Prostate gland (tissue), 2 donors: ENCODE results near the gene FUZ. TPM values are rescaled to one million over a fixed set of nuclear protein-coding genes. Genes with fewer than 3 reads are reported as not detected.

Experiments
- DNase-seq: peaks from one replicate; pipeline ENCODE4 v3.0.0-alpha.2; 2019; ENCODE audit warnings: low spot score
- H3K27ac ChIP-seq, 2 donors: fragments of 200-600 bp; sonication (generic); 2 replicates each; pipeline ENCODE4 v1.5.1; 2017 to 2019
- H3K27me3 ChIP-seq: fragments of 200-600 bp; sonication (generic); replicated peaks from 2 replicates; pipeline ENCODE4 v1.5.1; 2019; ENCODE audit not compliant: insufficient read depth
- H3K36me3 ChIP-seq, 2 donors: fragments of 200-600 bp; sonication (generic); 1 replicate in 1 of 2; 2 replicates in 1 of 2; pipeline versions ENCODE4 v1.5.1 to v1.8.1; 2017 to 2019
- H3K4me1 ChIP-seq: fragments of 200-600 bp; sonication (generic); replicated peaks from 2 replicates; pipeline ENCODE4 v1.5.1; 2019
- H3K4me3 ChIP-seq, 2 donors: fragments of 200-600 bp; sonication (generic); 2 replicates each; pipeline ENCODE4 v1.5.1; 2017 to 2019
- H3K9me3 ChIP-seq: fragments of 200-600 bp; sonication (generic); 2 replicates; pipeline ENCODE4 v1.5.1; 2017
- POLR2A ChIP-seq: fragments of 450-650 bp; IDR thresholded peaks from one replicate; pipeline ENCODE4 v1.6.1; 2016; ENCODE audit warnings: antibody characterized with exemption, mild to moderate bottlenecking
- POLR2AphosphoS5 ChIP-seq: sonication (generic); formaldehyde crosslinking; IDR thresholded peaks from one replicate; pipeline ENCODE4 v1.6.1; 2017; ENCODE audit warnings: antibody characterized with exemption
- WGBS: methylation state at CpG from one replicate; pipeline ENCODE4 v1.1.5; 2018; 5-methylcytosine and 5-hydroxymethylcytosine counted together
- intact Hi-C: fragments of 100-400 bp; cut with DNase I; formaldehyde crosslinking; loops from one replicate; pipeline ENCODE4 v1.14.2; 2022
- total RNA-seq, 2 donors: library from RNA; depleted of rRNA; stranded (reverse); fragments of >200 nt; gene quantifications; one replicate each; pipeline ENCODE4 v1.1.0, GENCODE V29; 2016
- TF ChIP-seq, protein P1 (sequence below), 4 experiments: fragments of 200-600 bp in 2 of 4; fragments of 450-650 bp in 2 of 4; sonication (generic) in 2 of 4; IDR thresholded peaks; 1 replicate in 3 of 4; 2 replicates in 1 of 4; pipeline ENCODE4 v1.5.1; 2016 to 2019; ENCODE audit warnings: antibody characterized with exemption in 4 of 4, mild to moderate bottlenecking in 2 of 4, moderate library complexity in 2 of 4

FUZ gene
- total RNA-seq, 2 donors from 2014 or later = 39.2 to 45.4 TPM

GRCh38 chr19:49812452-49812996, 568 bp downstream of the FUZ start:
- Histone ChIP-seq H3K36me3 (no peaks in the 10 kb centered on the region), H3K27ac (peak overlapping the region; percentile 82 to 87), H3K9me3 (no peaks in the 10 kb centered on the region), H3K27me3 (no peaks in the 10 kb centered on the region), H3K4me1 (peaks cover 6% of the 10 kb centered on the region), H3K4me3 (peak overlapping the region; percentile 48 to 56)
- intact Hi-C loops = no loop called here
- TF ChIP-seq POLR2A (no peak), POLR2AphosphoS5 (no peak)
- TF ChIP-seq, protein P1, sequence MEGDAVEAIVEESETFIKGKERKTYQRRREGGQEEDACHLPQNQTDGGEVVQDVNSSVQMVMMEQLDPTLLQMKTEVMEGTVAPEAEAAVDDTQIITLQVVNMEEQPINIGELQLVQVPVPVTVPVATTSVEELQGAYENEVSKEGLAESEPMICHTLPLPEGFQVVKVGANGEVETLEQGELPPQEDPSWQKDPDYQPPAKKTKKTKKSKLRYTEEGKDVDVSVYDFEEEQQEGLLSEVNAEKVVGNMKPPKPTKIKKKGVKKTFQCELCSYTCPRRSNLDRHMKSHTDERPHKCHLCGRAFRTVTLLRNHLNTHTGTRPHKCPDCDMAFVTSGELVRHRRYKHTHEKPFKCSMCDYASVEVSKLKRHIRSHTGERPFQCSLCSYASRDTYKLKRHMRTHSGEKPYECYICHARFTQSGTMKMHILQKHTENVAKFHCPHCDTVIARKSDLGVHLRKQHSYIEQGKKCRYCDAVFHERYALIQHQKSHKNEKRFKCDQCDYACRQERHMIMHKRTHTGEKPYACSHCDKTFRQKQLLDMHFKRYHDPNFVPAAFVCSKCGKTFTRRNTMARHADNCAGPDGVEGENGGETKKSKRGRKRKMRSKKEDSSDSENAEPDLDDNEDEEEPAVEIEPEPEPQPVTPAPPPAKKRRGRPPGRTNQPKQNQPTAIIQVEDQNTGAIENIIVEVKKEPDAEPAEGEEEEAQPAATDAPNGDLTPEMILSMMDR (IDR thresholded peaks at IDR 0.05) = no peak
- 38% methylated on average over 11 of the region's 11 CpGs for WGBS
- DNase-seq = no peak

DNA sequence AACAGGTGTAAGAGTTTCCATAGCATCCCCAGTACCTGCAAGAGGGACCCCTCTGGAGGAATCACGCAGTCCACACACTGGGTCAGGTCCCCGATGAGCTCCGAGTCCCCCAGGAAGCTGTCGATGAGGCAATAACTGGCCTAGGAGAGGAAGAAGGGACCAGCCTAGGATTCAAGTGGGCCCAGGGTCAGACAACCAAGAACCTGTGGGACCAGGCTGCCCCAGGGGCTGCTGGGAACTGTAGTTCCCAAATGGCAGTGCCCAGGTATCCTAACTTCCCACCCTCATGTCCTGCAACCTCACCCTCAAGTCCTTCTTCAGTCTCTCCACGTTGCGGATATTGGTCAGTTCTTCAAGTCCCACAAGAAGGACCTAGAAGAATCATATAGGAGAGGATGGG, 1.8 kb downstream of the FUZ start:
- intact Hi-C loops = no loop called here
- TF ChIP-seq POLR2A (no peak), POLR2AphosphoS5 (no peak)
- H3K9me3 ChIP-seq = no peaks in the 10 kb centered on the region
- H3K4me1 ChIP-seq = peaks cover 6% of the 10 kb centered on the region
- DNase-seq = no peak
- H3K27ac ChIP-seq = no peak overlapping the region
- 94% methylated on average over 6 of the region's 6 CpGs for WGBS
- no peaks in the 10 kb centered on the region for H3K36me3 ChIP-seq
- no peak overlapping the region for H3K4me3 ChIP-seq
- no peaks in the 10 kb centered on the region for H3K27me3 ChIP-seq

- DNase-seq = no peak
- H3K4me3 ChIP-seq = peak overlapping the region in 1 of 2 donors; percentile 48
- no peaks in the 10 kb centered on the region for H3K27me3 ChIP-seq
- no peaks in the 10 kb centered on the region for H3K9me3 ChIP-seq
- no peaks in the 10 kb centered on the region for H3K36me3 ChIP-seq
- peaks cover 6% of the 10 kb centered on the region for H3K4me1 ChIP-seq
- WGBS = 90% methylated on average over 5 of the region's 5 CpGs
- peak overlapping the region; percentile 80 to 81 for H3K27ac ChIP-seq
- TF ChIP-seq, protein P1 (IDR thresholded peaks at IDR 0.05) = no peak
- TF ChIP-seq POLR2AphosphoS5 (peak; percentile 41), POLR2A (peak; percentile 31)
- intact Hi-C loops = loop anchor here (2.0 kb wide), 1 partner anchor 43 kb away; the partner anchor contains the start of gene AP2A1
These were observed 3.1 kb downstream of the FUZ start for GRCh38 chr19:49809941-49810389.

GRCh38 chr19:49809160-49809940, 3.7 kb downstream of the FUZ start:
- Histone ChIP-seq H3K36me3 (no peaks in the 10 kb centered on the region), H3K4me3 (peak overlapping the region; percentile 43 to 48), H3K27me3 (no peaks in the 10 kb centered on the region), H3K4me1 (peaks cover 6% of the 10 kb centered on the region), H3K9me3 (no peaks in the 10 kb centered on the region), H3K27ac (peak overlapping the region; percentile 80 to 81)
- intact Hi-C loops = loop anchor here (2.0 kb wide), 1 partner anchor 43 kb away; the partner anchor contains the start of gene AP2A1
- TF ChIP-seq, protein P1 (IDR thresholded peaks at IDR 0.05) = peak in 2 of 4 experiments; percentile 10 to 19
- TF ChIP-seq POLR2AphosphoS5 (no peak), POLR2A (no peak)
- WGBS = 4% methylated on average over 32 of the region's 50 CpGs
- DNase-seq = peak; percentile 32

- DNase-seq = peak; percentile 95
- WGBS = 2% methylated on average over 31 of the region's 31 CpGs
- Histone ChIP-seq H3K4me1 (peaks cover 6% of the 10 kb centered on the region), H3K27ac (peak overlapping the region; percentile 80 to 81), H3K9me3 (no peaks in the 10 kb centered on the region), H3K27me3 (no peaks in the 10 kb centered on the region), H3K36me3 (no peaks in the 10 kb centered on the region), H3K4me3 (peak overlapping the region; percentile 43 to 48)
- intact Hi-C loops = loop anchor here (2.0 kb wide), 1 partner anchor 42 kb away; the partner anchor contains the start of gene AP2A1
- TF ChIP-seq, protein P1 (IDR thresholded peaks at IDR 0.05) = peak in 1 of 4 experiments; percentile 4
- TF ChIP-seq POLR2A = peak; percentile 76
- TF ChIP-seq POLR2AphosphoS5 = peak; percentile 76
These were observed 4.4 kb downstream of the FUZ start for GRCh38 chr19:49808711-49809159.
